Measurements from ENCODE around the gene ATP4A.

Gene ATP4A

GRCh38 chr19:35528218-35529038, 35.0 kb downstream of the ATP4A start, which contains the start of gene SBSN:
Gene SBSN, minus strand, starts transcription at chr19:35528311. Its CDS starts 30 bp downstream, at chr19:35528281.
- in situ Hi-C loops (cut with HindIII; ENCODE audit: low sequenced_read_pairs), result no loop called here

GRCh38 chr19:35525873-35526272, 37.6 kb downstream of the ATP4A start:
- in situ Hi-C loops (cut with HindIII; ENCODE audit: low sequenced_read_pairs), result no loop called here

GRCh38 chr19:35524181-35524837, 39.1 kb downstream of the ATP4A start:
- in situ Hi-C loops (cut with HindIII; ENCODE audit: low sequenced_read_pairs), result no loop called here

- in situ Hi-C loops (cut with HindIII; ENCODE audit: low sequenced_read_pairs), result no loop called here
Observed at GRCh38 chr19:35522745-35523327, 40.6 kb downstream of the ATP4A start.

GRCh38 chr19:35521124-35521743, 42.2 kb downstream of the ATP4A start:
- in situ Hi-C loops (cut with HindIII; ENCODE audit: low sequenced_read_pairs), result no loop called here

GRCh38 chr19:35519291-35519690, 44.2 kb downstream of the ATP4A start:
- in situ Hi-C loops (cut with HindIII; ENCODE audit: low sequenced_read_pairs), result no loop called here

- in situ Hi-C loops (cut with HindIII; ENCODE audit: low sequenced_read_pairs), result no loop called here
Observed at GRCh38 chr19:35518313-35518712, 45.1 kb downstream of the ATP4A start.

GRCh38 chr19:35517342-35517741, 46.1 kb downstream of the ATP4A start:
- in situ Hi-C loops (cut with HindIII; ENCODE audit: low sequenced_read_pairs), result no loop called here

GRCh38 chr19:35516310-35516709, 47.1 kb downstream of the ATP4A start:
- in situ Hi-C loops (cut with HindIII; ENCODE audit: low sequenced_read_pairs), result no loop called here

GRCh38 chr19:35514282-35514809, 49.1 kb downstream of the ATP4A start:
- in situ Hi-C loops (cut with HindIII; ENCODE audit: low sequenced_read_pairs), result no loop called here

- in situ Hi-C loops (cut with HindIII; ENCODE audit: low sequenced_read_pairs), result no loop called here
Observed at GRCh38 chr19:35513628-35514281, 49.7 kb downstream of the ATP4A start, which contains the start of gene DMKN. Gene DMKN, minus strand, starts transcription at chr19:35513649. Its CDS starts 174 bp downstream, at chr19:35513475.

- in situ Hi-C loops (cut with HindIII; ENCODE audit: low sequenced_read_pairs), result no loop called here
Observed at GRCh38 chr19:35512831-35513627, 50.4 kb downstream of the ATP4A start.

- in situ Hi-C loops (cut with HindIII; ENCODE audit: low sequenced_read_pairs), result no loop called here
Observed at GRCh38 chr19:35511337-35511736, 52.1 kb downstream of the ATP4A start.

- in situ Hi-C loops (cut with HindIII; ENCODE audit: low sequenced_read_pairs), result no loop called here
Observed at GRCh38 chr19:35510626-35510964, 52.9 kb downstream of the ATP4A start.

- in situ Hi-C loops (cut with HindIII; ENCODE audit: low sequenced_read_pairs), result no loop called here
Observed at GRCh38 chr19:35509861-35510625, 53.4 kb downstream of the ATP4A start.

GRCh38 chr19:35509018-35509652, 54.3 kb downstream of the ATP4A start:
- in situ Hi-C loops (cut with HindIII; ENCODE audit: low sequenced_read_pairs), result no loop called here

- in situ Hi-C loops (cut with HindIII; ENCODE audit: low sequenced_read_pairs), result no loop called here
Observed at GRCh38 chr19:35508129-35508528, 55.3 kb downstream of the ATP4A start.

- in situ Hi-C loops (cut with HindIII; ENCODE audit: low sequenced_read_pairs), result no loop called here
Observed at GRCh38 chr19:35507561-35507960, 55.9 kb downstream of the ATP4A start.

GRCh38 chr19:35506011-35506410, 57.4 kb downstream of the ATP4A start:
- in situ Hi-C loops (cut with HindIII; ENCODE audit: low sequenced_read_pairs), result no loop called here

All from DLD1 (cell line).